IMR-90 (cell line): Measurements from ENCODE around the gene PXT1. TPM values are rescaled to one million over a fixed set of nuclear protein-coding genes. Genes with fewer than 3 reads are reported as not detected.

Source experiments
- ATAC-seq: fragments of 200-7000 bp; cut with Tn5 transposase; 2 replicates; pipeline ENCODE4 v1.9.1; 2020; ENCODE audit warnings: low read depth, mild to moderate bottlenecking, moderate library complexity
- BruUV-seq: library from RNA; stranded (reverse); fragments of 400-500 nt; replicated peaks from 2 replicates; lab custom pipeline; 2021; lab: Mats Ljungman, UMichigan
- CTCF ChIA-PET: fragments of 300-600 bp; formaldehyde crosslinking; extraction: SDS; loops from one replicate; lab custom pipeline; 2021; ENCODE audit warnings: antibody characterized with exemption; lab: Yijun Ruan, JAX
- POLR2A ChIA-PET: fragments of 300-600 bp; sonication (Branson Sonifier 250); formaldehyde crosslinking; loops from one replicate; lab custom pipeline; 2022; ENCODE audit warnings: antibody characterized with exemption; ENCODE audit not compliant: unreplicated experiment; lab: Charles Lee
- DNase-seq: peaks from one replicate; pipeline ENCODE4 v3.0.0; 2013
- H2AFZ ChIP-seq: replicated peaks from 2 replicates; pipeline ENCODE3; 2013; ENCODE audit warnings: low read length, mild to moderate bottlenecking; ENCODE audit not compliant: poor library complexity
- H2AK5ac ChIP-seq: 2 replicates; pipeline ENCODE4 v1.6.1; 2013; ENCODE audit warnings: low read depth, low read length, inconsistent platforms
- H2AK9ac ChIP-seq: replicated peaks from 2 replicates; pipeline ENCODE3; 2013; ENCODE audit warnings: mild to moderate bottlenecking, low read depth, low read length, moderate library complexity; ENCODE audit not compliant: poor library complexity
- H2BK120ac ChIP-seq: 2 replicates; pipeline ENCODE4 v1.6.1; 2013; ENCODE audit warnings: low read depth, low read length, inconsistent platforms
- H2BK15ac ChIP-seq: 3 replicates; pipeline ENCODE4 v1.6.1; 2013; ENCODE audit warnings: low read depth, low read length, inconsistent platforms
- H2BK20ac ChIP-seq: 2 replicates; pipeline ENCODE4 v1.6.1; 2013; ENCODE audit warnings: low read depth, mild to moderate bottlenecking, inconsistent platforms, low read length, moderate library complexity
- H2BK5ac ChIP-seq: 2 replicates; pipeline ENCODE4 v1.6.1; 2013; ENCODE audit warnings: mild to moderate bottlenecking, low read depth, low read length, inconsistent platforms; ENCODE audit not compliant: poor library complexity, severe bottlenecking
- H3K14ac ChIP-seq: replicated peaks from 2 replicates; pipeline ENCODE4 v1.6.1; 2013; ENCODE audit warnings: low read depth, low read length, inconsistent platforms
- H3K18ac ChIP-seq: 2 replicates; pipeline ENCODE4 v1.6.1; 2013; ENCODE audit warnings: low read depth, low read length, control low read depth
- H3K23ac ChIP-seq: 2 replicates; pipeline ENCODE4 v1.6.1; 2013; ENCODE audit warnings: low read depth, low read length, inconsistent platforms
- H3K27ac ChIP-seq: 2 replicates; pipeline ENCODE4 v1.5.1; 2013; ENCODE audit warnings: mild to moderate bottlenecking, control low read depth, low read length; ENCODE audit not compliant: insufficient read depth
- H3K27me3 ChIP-seq: 2 replicates; pipeline ENCODE4 v1.6.1; 2013; ENCODE audit warnings: low read length; ENCODE audit not compliant: control insufficient read depth, insufficient read depth
- H3K36me3 ChIP-seq: 2 replicates; pipeline ENCODE4 v1.6.1; 2013; ENCODE audit warnings: low read length, mixed read lengths; ENCODE audit not compliant: control insufficient read depth, insufficient read depth
- H3K4ac ChIP-seq: 2 replicates; pipeline ENCODE4 v1.6.1; 2013; ENCODE audit warnings: low read depth, low read length, inconsistent platforms
- H3K4me1 ChIP-seq: 2 replicates; pipeline ENCODE4 v1.6.1; 2013; ENCODE audit warnings: low read length, mixed read lengths; ENCODE audit not compliant: control insufficient read depth, insufficient read depth
- H3K4me2 ChIP-seq: 2 replicates; pipeline ENCODE4 v1.6.1; 2013; ENCODE audit warnings: low read depth, mild to moderate bottlenecking, control low read depth, low read length, moderate library complexity
- H3K4me3 ChIP-seq: 2 replicates; pipeline ENCODE4 v1.5.1; 2013; ENCODE audit warnings: low read depth, mild to moderate bottlenecking, control low read depth, low read length, moderate library complexity; ENCODE audit not compliant: insufficient read depth
- H3K56ac ChIP-seq: 2 replicates; pipeline ENCODE4 v1.6.1; 2013; ENCODE audit warnings: low read length, inconsistent platforms; ENCODE audit not compliant: insufficient read depth; ENCODE audit errors: extremely low read depth
- H3K79me1 ChIP-seq, 2 experiments: 2 replicates each; pipeline ENCODE4 v1.6.1; 2013; ENCODE audit warnings: low read length in 2 of 2, inconsistent platforms in 1 of 2, low read depth in 1 of 2
- H3K9ac ChIP-seq: 2 replicates; pipeline ENCODE4 v1.6.1; 2013; ENCODE audit warnings: low read depth, low read length, control low read depth
- H3K9me1 ChIP-seq: 2 replicates; pipeline ENCODE4 v1.6.1; 2013; ENCODE audit warnings: low read length, inconsistent platforms; ENCODE audit not compliant: insufficient read depth
- H3K9me3 ChIP-seq: 2 replicates; pipeline ENCODE4 v1.6.1; 2013; ENCODE audit warnings: low read length; ENCODE audit not compliant: control insufficient read depth, insufficient read depth
- H4K20me1 ChIP-seq: 2 replicates; pipeline ENCODE4 v1.6.1; 2013; ENCODE audit warnings: low read length, inconsistent platforms; ENCODE audit not compliant: insufficient read depth
- H4K5ac ChIP-seq: 2 replicates; pipeline ENCODE4 v1.6.1; 2013; ENCODE audit warnings: mild to moderate bottlenecking, low read depth, low read length, control low read depth
- H4K8ac ChIP-seq, 2 experiments: 2 replicates each; pipeline ENCODE4 v1.6.1; 2013; ENCODE audit warnings: low read depth in 2 of 2, low read length in 2 of 2, control low read depth in 1 of 2, inconsistent platforms in 1 of 2
- H4K91ac ChIP-seq: 2 replicates; pipeline ENCODE4 v1.6.1; 2013; ENCODE audit warnings: low read depth, low read length, inconsistent platforms; ENCODE audit not compliant: insufficient read depth
- MAFK ChIP-seq: IDR thresholded peaks from 2 replicates; pipeline ENCODE4 v1.6.1; 2012; ENCODE audit warnings: low read depth, low read length, improper control_type of control experiment
- WGBS, 2 experiments: methylation state at CpG; one replicate each; pipeline versions ENCODE4 v1.1.5 to v1.1.7; 2013; ENCODE audit warnings: missing lambda C conversion rate in 2 of 2; ENCODE audit not compliant: insufficient read length in 1 of 2; ENCODE audit errors: extremely low coverage in 2 of 2; 5-methylcytosine and 5-hydroxymethylcytosine counted together
- dilution Hi-C: fragments of 300-500 bp; cut with HindIII; formaldehyde crosslinking; loops from one replicate; pipeline ENCODE4 v1.14.3; 2018; ENCODE audit warnings: low sequenced_read_pairs; ENCODE audit not compliant: unreplicated experiment
- in situ Hi-C: fragments of 300-500 bp; cut with MboI; formaldehyde crosslinking; loops from 3 replicates; pipeline ENCODE4 v1.14.3; 2019; ENCODE audit warnings: low sequenced_read_pairs, inconsistent platforms, mixed read lengths
- intact Hi-C: fragments of 100-400 bp; cut with micrococcal nuclease; formaldehyde crosslinking; loops from 2 replicates; pipeline ENCODE4 v1.10.0; 2022
- polyA plus RNA-seq, 3 experiments: library from polyadenylated mRNA; depleted of rRNA; stranded (reverse); fragments of >200 nt; gene quantifications; 2 replicates each; pipeline ENCODE4 v1.2.3, GENCODE V29; 2012; ENCODE audit warnings: low replicate concordance in 1 of 3
- total RNA-seq: library from RNA; depleted of rRNA; stranded (reverse); fragments of >200 nt; gene quantifications from 2 replicates; pipeline ENCODE4 v1.2.3, GENCODE V29; 2012
- TF ChIP-seq, protein P1 (sequence below): fragments of 150-350 bp; IDR thresholded peaks from 2 replicates; pipeline ENCODE4 v1.6.1; 2016; ENCODE audit warnings: low read depth, mild to moderate bottlenecking, low read length, moderate library complexity, borderline replicate concordance

Gene PXT1
- total and polyA plus RNA-seq, 2 of the 4 experiments (the other 2 are of a cell fraction), result not detected

DNA sequence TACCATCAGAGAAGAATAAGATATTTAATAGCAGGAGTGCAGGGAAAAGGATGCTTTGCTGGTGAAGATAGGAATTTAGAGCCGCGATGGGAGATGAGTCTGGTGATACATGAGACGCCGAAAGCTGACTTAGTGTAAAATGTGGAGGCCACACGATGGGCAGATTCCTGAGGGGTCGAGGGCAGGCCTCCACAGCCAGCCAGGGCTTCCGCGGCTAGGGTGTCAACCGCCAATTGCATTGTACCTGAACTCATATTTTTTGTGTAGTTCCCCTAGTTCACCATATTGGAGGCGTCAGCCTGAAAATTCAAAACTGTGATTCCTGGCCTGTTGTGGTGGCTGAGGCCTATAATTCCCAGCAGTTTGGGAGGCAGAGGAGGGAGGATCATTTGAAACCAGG is 63.7 kb downstream of the PXT1 start:
- ChIA-PET CTCF (no interaction called here), POLR2A (no interaction called here)
- Histone ChIP-seq H3K18ac (no peak overlapping the region), H4K5ac (no peak overlapping the region), H3K27ac (no peak overlapping the region), H3K56ac (no peak overlapping the region), H3K4me2 (no peak overlapping the region), H3K36me3 (no peaks in the 10 kb centered on the region), H3K4me3 (no peak overlapping the region), H2BK15ac (no peak overlapping the region), H3K14ac (no peak overlapping the region), H2BK20ac (no peak overlapping the region), H2AFZ (no peak overlapping the region), H3K4me1 (no peaks in the 10 kb centered on the region), H3K4ac (no peak overlapping the region), H4K91ac (no peak overlapping the region), H3K79me1 (no peaks in the 10 kb centered on the region), H4K8ac (no peak overlapping the region), H2AK5ac (no peak overlapping the region), H2BK5ac (no peak overlapping the region), H3K9ac (no peak overlapping the region), H3K23ac (no peak overlapping the region), H4K20me1 (no peaks in the 10 kb centered on the region), H3K9me1 (no peaks in the 10 kb centered on the region; the same call in 1 of the 2 replicates), H2BK120ac (no peak overlapping the region), H2AK9ac (no peak overlapping the region), H3K27me3 (peaks cover 23% of the 10 kb centered on the region), H3K9me3 (no peaks in the 10 kb centered on the region)
- 69% methylated on average over 3 of the region's 10 CpGs; no CpG with 5 or more reads in 1 of the 2 experiments for WGBS, 2 experiments
- no TSS peak for BruUV-seq
- no peak for TF ChIP-seq MAFK
- TF ChIP-seq, protein P1, sequence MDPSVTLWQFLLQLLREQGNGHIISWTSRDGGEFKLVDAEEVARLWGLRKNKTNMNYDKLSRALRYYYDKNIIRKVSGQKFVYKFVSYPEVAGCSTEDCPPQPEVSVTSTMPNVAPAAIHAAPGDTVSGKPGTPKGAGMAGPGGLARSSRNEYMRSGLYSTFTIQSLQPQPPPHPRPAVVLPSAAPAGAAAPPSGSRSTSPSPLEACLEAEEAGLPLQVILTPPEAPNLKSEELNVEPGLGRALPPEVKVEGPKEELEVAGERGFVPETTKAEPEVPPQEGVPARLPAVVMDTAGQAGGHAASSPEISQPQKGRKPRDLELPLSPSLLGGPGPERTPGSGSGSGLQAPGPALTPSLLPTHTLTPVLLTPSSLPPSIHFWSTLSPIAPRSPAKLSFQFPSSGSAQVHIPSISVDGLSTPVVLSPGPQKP, result no peak
- intact Hi-C loops (no loop called here), in situ Hi-C loops (no loop called here), dilution Hi-C loops (no loop called here)
- no peak for DNase-seq
- ATAC-seq, result no peak
